Occipital lobe (tissue), 2 donors: ENCODE measurements around the gene HID1. TPM values are rescaled to one million over a fixed set of nuclear protein-coding genes. Genes with fewer than 3 reads are reported as not detected.
"Not testable (repeated sequence)": the region's sequence is repeated elsewhere in the genome, so short reads cannot be mapped to it uniquely, and the experiment has no call there.

Experiments used
- DNase-seq: peaks from one replicate; lab custom pipeline; 2025; lab: John Stamatoyannopoulos, UW
- total RNA-seq: library from RNA; depleted of rRNA; stranded (reverse); fragments of >200 nt; gene quantifications from one replicate; pipeline ENCODE4 v1.2.3, GENCODE V29; 2014

The HID1 gene, protein sequence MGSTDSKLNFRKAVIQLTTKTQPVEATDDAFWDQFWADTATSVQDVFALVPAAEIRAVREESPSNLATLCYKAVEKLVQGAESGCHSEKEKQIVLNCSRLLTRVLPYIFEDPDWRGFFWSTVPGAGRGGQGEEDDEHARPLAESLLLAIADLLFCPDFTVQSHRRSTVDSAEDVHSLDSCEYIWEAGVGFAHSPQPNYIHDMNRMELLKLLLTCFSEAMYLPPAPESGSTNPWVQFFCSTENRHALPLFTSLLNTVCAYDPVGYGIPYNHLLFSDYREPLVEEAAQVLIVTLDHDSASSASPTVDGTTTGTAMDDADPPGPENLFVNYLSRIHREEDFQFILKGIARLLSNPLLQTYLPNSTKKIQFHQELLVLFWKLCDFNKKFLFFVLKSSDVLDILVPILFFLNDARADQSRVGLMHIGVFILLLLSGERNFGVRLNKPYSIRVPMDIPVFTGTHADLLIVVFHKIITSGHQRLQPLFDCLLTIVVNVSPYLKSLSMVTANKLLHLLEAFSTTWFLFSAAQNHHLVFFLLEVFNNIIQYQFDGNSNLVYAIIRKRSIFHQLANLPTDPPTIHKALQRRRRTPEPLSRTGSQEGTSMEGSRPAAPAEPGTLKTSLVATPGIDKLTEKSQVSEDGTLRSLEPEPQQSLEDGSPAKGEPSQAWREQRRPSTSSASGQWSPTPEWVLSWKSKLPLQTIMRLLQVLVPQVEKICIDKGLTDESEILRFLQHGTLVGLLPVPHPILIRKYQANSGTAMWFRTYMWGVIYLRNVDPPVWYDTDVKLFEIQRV
- 13.7 TPM for total RNA-seq

- peak; percentile 77 for DNase-seq
Measured at GRCh38 chr17:74972107-74972972, at the start of gene HID1. TSS of gene HID1 (minus strand) at chr17:74972759. CDS start at chr17:74972656, 103 bp downstream.

DNA sequence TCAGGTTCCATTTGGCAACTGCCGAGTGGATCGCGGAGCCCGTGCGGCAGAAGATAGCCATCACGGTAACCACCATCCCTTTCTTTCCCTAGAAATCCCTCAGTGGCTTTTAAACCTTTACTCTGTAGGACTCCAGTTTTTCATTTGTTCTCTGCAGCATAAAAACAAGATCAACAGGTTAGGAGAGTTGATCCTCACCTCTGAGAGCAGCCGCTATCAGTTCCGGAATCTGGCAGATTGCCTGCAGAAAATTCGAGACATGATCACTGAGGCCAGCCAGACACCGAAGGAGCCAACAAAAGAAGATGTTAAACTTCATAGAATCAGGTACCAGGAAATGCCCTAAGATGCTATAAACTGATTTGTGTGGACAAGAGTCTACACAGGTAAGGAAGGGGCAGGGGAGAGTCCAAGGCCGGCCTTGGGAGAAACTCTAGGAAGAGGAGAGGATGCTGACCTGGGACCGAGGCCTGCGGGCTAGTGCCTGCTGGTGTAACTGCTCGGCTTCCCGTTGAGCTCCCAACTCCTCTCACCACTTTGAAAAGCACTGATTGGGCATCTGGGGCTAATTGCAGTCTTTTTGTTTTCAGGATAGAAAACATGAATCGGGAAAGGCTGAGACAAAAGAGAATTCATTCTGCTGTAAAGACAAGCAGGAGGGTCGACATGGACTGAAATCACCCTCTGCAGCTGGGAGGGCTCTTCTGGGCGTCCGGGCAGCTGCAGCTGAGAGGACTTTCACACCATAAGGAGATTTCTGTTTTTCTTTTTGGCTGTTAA lies 48.0 kb upstream of the HID1 start:
- DNase-seq, result no peak

DNA sequence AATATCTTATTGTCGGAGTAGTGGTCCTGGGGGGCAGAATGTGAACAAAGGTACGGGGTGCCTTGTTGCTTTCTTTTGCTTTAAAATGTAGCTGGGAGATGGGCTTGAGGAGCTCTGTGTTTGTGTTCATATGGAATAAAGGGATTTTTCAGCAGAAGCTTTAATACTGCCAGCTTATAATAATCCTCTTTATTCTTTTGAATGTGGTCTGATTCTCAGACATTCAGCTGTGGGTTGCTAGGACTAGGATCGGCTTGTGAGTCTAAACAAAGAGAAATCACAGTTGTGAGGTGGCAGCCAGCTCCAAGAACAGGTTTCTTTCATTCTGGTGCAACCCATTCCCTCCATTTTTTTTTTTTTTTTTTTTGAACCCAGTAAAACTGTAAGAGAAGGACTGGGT lies 47.2 kb upstream of the HID1 start:
- no peak for DNase-seq

DNA sequence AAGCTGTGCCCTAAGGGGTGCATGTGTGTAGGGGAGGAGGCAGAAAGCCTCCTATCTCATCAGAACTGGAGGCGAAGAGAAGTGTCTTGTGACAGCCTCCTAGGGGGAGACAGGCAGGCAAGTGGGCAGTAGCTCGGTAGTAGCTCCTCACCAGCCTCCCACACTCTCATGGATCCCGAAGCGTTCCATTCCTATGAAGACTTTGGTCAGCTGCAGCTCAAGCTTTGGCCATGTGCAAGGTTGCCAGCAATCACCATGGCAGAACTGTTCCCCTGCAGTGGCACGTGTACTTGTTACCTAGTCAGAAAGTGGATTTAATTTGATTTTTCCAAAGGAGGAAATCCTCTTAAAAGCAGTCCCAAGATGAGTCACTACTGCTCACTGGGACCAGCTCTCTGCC lies 46.6 kb upstream of the HID1 start:
- no peak for DNase-seq

DNA sequence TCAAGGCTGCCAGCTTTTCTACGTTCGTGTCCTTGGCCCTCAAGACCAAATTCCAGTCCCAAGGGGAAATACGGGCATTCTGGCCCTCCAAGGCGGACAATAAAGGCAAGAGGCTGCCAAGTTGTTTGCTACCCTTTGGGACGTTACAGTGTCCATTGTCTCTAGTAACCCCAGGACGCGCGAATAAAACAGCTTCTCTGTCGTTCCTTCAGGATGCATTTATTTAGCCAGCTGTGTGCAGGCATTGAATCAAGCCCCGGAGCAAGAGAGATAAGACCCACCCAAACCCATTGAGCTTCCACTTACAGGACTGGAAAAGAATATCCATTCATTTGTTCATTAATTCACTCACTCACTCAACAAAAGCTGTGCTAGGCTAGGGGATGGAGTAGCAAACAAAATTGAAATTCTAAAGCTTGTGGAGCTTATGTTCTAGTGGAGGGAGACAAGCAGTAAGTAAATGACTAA lies 40.6 kb upstream of the HID1 start:
- DNase-seq, result no peak

DNA sequence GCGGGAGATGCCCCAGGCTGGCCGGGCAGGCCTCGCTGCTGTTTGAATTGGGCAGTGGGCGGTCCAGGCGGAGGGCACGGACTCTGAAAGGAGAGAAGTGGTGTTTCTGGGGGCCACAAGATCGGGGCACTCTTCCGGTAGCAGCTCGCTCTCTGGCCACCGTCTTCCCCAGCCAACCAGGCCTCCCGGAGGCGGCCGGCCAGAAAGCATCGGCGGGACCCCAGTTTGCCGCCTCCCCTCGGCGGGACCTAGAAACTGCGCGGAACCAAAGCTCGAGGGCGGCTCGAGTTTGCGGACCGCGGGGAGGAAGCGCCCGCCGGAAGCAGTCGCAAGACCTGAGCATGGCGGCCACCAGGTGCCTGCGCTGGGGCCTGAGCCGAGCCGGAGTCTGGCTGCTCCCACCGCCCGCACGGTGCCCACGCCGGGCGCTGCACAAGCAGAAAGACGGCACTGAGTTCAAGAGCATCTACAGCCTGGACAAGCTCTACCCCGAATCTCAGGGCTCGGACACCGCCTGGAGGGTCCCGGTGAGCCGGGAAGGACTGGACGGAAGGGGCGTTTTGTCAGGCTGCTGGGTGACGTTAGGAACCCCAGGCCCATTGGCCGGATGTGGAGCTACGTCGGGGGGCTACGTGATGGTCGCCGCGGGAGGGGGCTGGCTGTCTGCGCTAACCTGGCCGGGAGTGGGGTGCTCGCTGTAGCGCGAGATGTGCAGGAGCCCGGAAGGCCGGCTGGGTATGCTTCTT lies 40.0 kb upstream of the HID1 start, which contains the start of gene MRPL58:
Gene MRPL58, plus strand, starts transcription at position 325 of the 746 bp plus-strand sequence. Its CDS starts 17 bp downstream, at position 342.
- peak; percentile 80 for DNase-seq

DNA sequence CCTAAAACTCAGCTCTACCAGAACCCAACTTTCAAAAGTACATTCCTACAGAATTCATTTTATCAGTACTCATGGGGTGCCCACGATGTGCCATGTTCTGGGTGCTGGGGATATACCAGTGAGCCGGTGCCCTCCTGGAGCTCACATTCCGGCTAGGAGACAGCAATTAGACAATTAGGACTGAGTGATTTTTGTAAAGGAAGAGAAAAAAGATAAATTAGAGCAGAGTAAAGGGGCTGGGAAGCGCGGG lies 39.5 kb upstream of the HID1 start:
- no peak for DNase-seq

- DNase-seq, result peak; percentile 56
Measured at GRCh38 chr17:75011401-75012095, 39.0 kb upstream of the HID1 start.

DNA sequence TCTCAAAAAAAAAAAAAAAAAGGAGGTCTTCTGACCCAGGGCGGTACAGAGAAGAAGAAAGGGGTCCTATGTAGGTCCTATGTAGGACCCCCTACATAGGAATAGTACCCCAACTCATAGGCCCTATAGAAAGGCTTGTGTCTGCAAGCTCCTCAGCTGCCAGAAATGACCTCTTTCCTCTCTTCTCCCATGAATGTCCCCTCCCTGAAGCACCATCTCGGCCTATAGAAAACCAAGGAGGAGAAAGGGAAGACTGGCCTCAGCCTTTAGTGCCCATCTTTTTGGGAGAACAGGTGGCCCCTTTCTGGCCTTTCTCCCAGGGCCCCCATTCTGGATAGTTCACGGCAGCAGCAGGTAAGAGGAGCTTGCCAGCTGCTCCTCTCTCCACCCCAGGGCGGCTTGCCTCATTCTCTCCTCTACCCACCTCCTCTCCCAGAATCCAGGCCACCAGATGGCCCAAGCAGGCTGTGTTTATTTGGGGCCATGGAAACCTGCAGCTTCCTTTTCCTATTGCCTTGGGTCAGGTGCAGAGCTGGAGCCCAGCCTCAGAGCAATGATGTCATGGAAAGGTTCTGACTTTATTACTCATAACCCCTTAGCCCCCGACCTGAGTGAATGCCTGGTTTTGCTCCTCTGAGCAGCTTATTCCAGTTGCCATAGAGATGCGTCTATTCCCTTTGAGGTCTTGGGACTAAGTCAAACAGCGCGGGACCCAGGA lies 38.3 kb upstream of the HID1 start:
- DNase-seq, result peak; percentile 35

DNA sequence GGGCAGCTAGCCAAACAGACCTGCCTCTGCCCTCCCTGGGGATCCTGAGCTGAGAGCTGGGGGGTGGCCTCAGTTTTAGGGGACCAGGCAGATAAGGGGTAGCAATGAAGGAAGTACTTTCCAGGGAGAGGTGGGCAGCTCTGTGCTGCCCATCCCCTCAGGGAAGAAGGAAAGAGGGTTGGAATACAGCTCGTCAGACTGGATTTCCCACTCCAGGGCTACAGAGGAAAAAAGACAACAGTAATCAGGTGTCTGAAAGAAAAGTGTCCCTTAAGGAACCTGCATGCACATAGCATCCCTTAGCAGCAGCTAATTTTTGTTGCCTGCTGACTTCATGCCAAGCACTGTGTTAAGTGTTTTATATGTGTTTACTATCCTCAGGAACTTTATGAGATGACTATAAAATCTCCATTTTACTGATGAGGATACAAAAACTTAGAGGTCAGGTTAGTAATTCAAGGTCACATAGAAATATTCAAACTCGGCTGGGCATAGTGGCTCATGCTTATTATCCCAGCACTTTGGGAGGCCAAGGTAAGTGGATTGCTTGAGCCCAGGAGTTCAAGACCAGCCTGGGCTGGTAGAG lies 36.7 kb upstream of the HID1 start:
- DNase-seq, result no peak

GRCh38 chr17:75008373-75008772 lies 35.8 kb upstream of the HID1 start:
- no peak for DNase-seq

- DNase-seq, result no peak
Measured at GRCh38 chr17:75006653-75007052, 34.1 kb upstream of the HID1 start.

- not testable (repeated sequence) for DNase-seq
Measured at GRCh38 chr17:75006084-75006483, 33.5 kb upstream of the HID1 start.

- no peak for DNase-seq
Measured at GRCh38 chr17:75005291-75005690, 32.7 kb upstream of the HID1 start.

GRCh38 chr17:75004371-75004770 lies 31.8 kb upstream of the HID1 start:
- DNase-seq, result no peak

- no peak for DNase-seq
Measured at GRCh38 chr17:75003957-75004355, 31.4 kb upstream of the HID1 start.

DNA sequence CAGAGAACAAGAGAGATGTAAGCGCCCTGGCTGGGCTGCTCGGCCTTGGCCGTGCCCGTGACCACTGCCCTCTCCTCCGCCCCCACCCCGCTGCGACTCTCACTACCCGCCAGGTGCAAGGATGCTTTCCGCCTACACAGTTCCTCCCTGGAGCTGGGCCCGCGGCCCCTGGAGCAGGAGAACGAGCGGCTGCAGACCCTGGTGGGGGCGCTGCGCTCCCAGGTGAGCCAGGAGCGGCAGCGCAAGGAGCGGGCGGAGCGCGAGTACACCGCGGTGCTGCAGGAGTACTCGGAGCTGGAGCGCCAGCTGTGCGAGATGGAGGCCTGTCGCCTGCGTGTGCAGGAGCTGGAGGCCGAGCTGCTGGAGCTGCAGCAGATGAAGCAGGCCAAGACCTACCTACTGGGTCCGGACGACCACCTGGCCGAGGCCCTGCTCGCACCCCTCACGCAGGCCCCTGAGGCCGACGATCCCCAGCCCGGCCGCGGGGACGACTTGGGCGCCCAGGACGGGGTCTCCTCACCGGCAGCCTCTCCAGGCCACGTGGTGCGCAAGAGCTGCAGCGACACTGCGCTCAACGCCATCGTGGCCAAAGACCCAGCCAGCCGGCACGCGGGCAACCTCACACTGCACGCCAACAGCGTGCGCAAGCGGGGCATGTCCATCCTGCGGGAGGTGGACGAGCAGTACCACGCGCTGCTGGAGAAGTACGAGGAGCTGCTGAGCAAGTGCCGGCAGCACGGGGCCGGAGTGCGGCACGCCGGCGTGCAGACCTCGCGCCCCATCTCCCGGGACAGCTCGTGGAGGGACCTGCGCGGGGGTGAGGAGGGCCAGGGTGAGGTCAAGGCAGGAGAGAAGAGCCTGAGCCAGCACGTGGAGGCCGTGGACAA lies 30.8 kb upstream of the HID1 start:
- no peak for DNase-seq
